ENCODE data around the gene SERINC4. TPM values are rescaled to one million over a fixed set of nuclear protein-coding genes. Genes with fewer than 3 reads are reported as not detected.

Gene SERINC4
- polyA plus RNA-seq, 1 of the 3 experiments (the other 2 are of a cell fraction), result 0.05 TPM

- Histone ChIP-seq H3K27me3 (ENCODE audit: insufficient read depth) (no peaks in the 10 kb centered on the region), H4K20me1 (ENCODE audit: insufficient read depth) (peaks cover 3% of the 10 kb centered on the region; the same call in 1 of the 2 replicates), H3K36me3 (replicated peaks in 1 of 2; ENCODE audit: control insufficient read depth in 1 of 2, insufficient read depth in 2 of 2, low read length in 1 of 2) (peaks cover 46 to 55% of the 10 kb centered on the region in 2 experiments), H3F3A (replicated peaks; ENCODE audit: insufficient read depth) (peaks cover 66% of the 10 kb centered on the region), H2AFZ (ENCODE audit: low read depth) (no peak overlapping the region), H3K9ac (no peak overlapping the region), H3K79me2 (ENCODE audit: insufficient read depth) (no peaks in the 10 kb centered on the region), H3K4me2 (no peak overlapping the region), H3K4me1 (ENCODE audit: control insufficient read depth in 1 of 2, insufficient read depth in 2 of 2, low read depth in 1 of 2, low read length in 1 of 2) (peaks cover 0 to 3% of the 10 kb centered on the region in 2 experiments; a peak in 1 of 4 replicates), H3K4me3 (ENCODE audit: low read depth in 2 of 2, low read length in 1 of 2) (no peak overlapping the region), H3K27ac (ENCODE audit: low read depth in 2 of 2, low read length in 1 of 2) (no peak overlapping the region), H3K9me3 (no peaks in the 10 kb centered on the region), H3K9me2 (no peaks in the 10 kb centered on the region)
- DNase-seq, result no peak
- CTCF ChIA-PET, result interaction anchor here (1.1 kb wide), 1 partner anchor 227 kb away, joined by 3 read pairs; no protein-coding TSS in a partner anchor
- POLR2A ChIA-PET, result no interaction called here
- TF ChIP-seq FOXM1 (IDR thresholded peaks at IDR 0.05; ENCODE audit: low read depth) (no peak), MAX (IDR thresholded peaks at IDR 0.05; ENCODE audit: low read depth) (no peak), RFX5 (IDR thresholded peaks at IDR 0.05; ENCODE audit: low read length) (no peak), GABPA (IDR thresholded peaks at IDR 0.05; ENCODE audit: low read depth) (no peak), SMC3 (IDR thresholded peaks at IDR 0.05; ENCODE audit: low read depth, low read length) (no peak), CTCF (IDR thresholded peaks at IDR 0.05) (no peak), EZH2phosphoT487 (IDR thresholded peaks at IDR 0.05; ENCODE audit: borderline replicate concordance, low read depth) (no peak), USF2 (IDR thresholded peaks at IDR 0.05; ENCODE audit: borderline replicate concordance, low read depth, low read length) (no peak), PBX3 (IDR thresholded peaks at IDR 0.05) (no peak), TCF12 (IDR thresholded peaks at IDR 0.05) (no peak), TEAD4 (IDR thresholded peaks at IDR 0.05; ENCODE audit: borderline replicate concordance, insufficient read depth) (no peak), IRF3 (IDR thresholded peaks at IDR 0.05; ENCODE audit: low read depth, low read length) (no peak)
Observed at GRCh38 chr15:43772624-43773023, 27.4 kb downstream of the SERINC4 start.
